ENCODE measurements around the gene DGUOK. TPM values are rescaled to one million over a fixed set of nuclear protein-coding genes. Genes with fewer than 3 reads are reported as not detected.

DGUOK gene
- total and polyA plus RNA-seq, 10 of the 15 experiments (the other 5 are each of a cell fraction or from before 2014, with no cell fraction given), result 64.4 to 234 (median 91.4) TPM

GRCh38 chr2:73896362-73897239 is 30.1 kb upstream of the DGUOK start (continued):
- TF ChIP-seq NFYA (IDR thresholded peaks at IDR 0.05; ENCODE audit: borderline replicate concordance, low read depth, low read length) (no peak), NR2F1 (conservative IDR thresholded peaks at IDR 0.05) (peak; percentile 98), MLLT1 (IDR thresholded peaks at IDR 0.05) (peak; percentile 78; the same call in 1 of the 2 replicates), RUNX3 (IDR thresholded peaks at IDR 0.05; ENCODE audit: low read length) (peak; percentile 83), ZBTB4 (CRISPR knock-in tag; IDR thresholded peaks at IDR 0.05) (no peak), MEF2B (IDR thresholded peaks at IDR 0.05; ENCODE audit: partially characterized antibody, poor library complexity, severe bottlenecking) (peak; percentile 41), ELK1 (IDR thresholded peaks at IDR 0.05; ENCODE audit: low read depth, low read length) (no peak), E4F1 (IDR thresholded peaks at IDR 0.05; ENCODE audit: borderline replicate concordance, partially characterized antibody) (no peak), ZBTB11 (CRISPR knock-in tag; IDR thresholded peaks at IDR 0.05) (no peak), KAT2A (conservative IDR thresholded peaks at IDR 0.05; ENCODE audit: control insufficient read depth, low read depth, low read length) (no peak), NBN (IDR thresholded peaks at IDR 0.05) (peak; percentile 64; the same call in 1 of the 2 replicates), KDM1A (IDR thresholded peaks at IDR 0.05; ENCODE audit: borderline replicate concordance) (no peak)

Data from GM12878 (cell line).